Endothelial cell of umbilical vein (primary cell): ENCODE data around the gene CD58. TPM values are rescaled to one million over a fixed set of nuclear protein-coding genes. Genes with fewer than 3 reads are reported as not detected.

Experiments
- BruUV-seq: library from RNA; stranded (reverse); fragments of 400-500 nt; replicated peaks from 2 replicates; lab custom pipeline; 2021; lab: Mats Ljungman, UMichigan
- CTCF ChIA-PET: fragments of 300-600, 350-600 bp; sonication (Branson Sonifier 250); formaldehyde crosslinking; loops from one replicate; lab custom pipeline; 2021; ENCODE audit warnings: antibody characterized with exemption, inconsistent platforms; lab: Charles Lee
- POLR2A ChIA-PET: fragments of 300-600, 350-600 bp; sonication (Branson Sonifier 250); formaldehyde crosslinking; loops from one replicate; lab custom pipeline; 2021; ENCODE audit warnings: antibody characterized with exemption, inconsistent platforms; lab: Charles Lee
- DNase-seq: peaks from one replicate; pipeline ENCODE4 v3.0.0-alpha.2; 2011; ENCODE audit warnings: low read depth, low spot score
- FAIRE-seq: peaks from 2 replicates; lab custom pipeline; 2011; peaks lifted over from hg19 to GRCh38; lab: Jason Lieb, UNC
- H2AFZ ChIP-seq: 2 replicates; pipeline ENCODE4 v1.6.0; 2012; ENCODE audit warnings: low read depth, low read length, control low read depth, inconsistent platforms
- H3K27ac ChIP-seq: 2 replicates; pipeline ENCODE4 v1.5.1; 2011; ENCODE audit warnings: low read depth, mild to moderate bottlenecking, control low read depth, low read length, moderate library complexity; ENCODE audit not compliant: insufficient read depth
- H3K27me3 ChIP-seq, 2 experiments: 2 replicates each; pipeline versions ENCODE4 v1.6.0 to v1.6.1; 2011; ENCODE audit warnings: low read length in 2 of 2, mixed read lengths in 1 of 2; ENCODE audit not compliant: control insufficient read depth in 2 of 2, insufficient read depth in 2 of 2
- H3K36me3 ChIP-seq, 2 experiments: 2 replicates in 1 of 2; 3 replicates in 1 of 2; pipeline ENCODE4 v1.5.1; 2011; ENCODE audit warnings: low read length in 2 of 2, mild to moderate bottlenecking in 1 of 2, moderate library complexity in 1 of 2; ENCODE audit not compliant: control insufficient read depth in 2 of 2, insufficient read depth in 2 of 2; ENCODE audit errors: extremely low read depth in 1 of 2
- H3K4me1 ChIP-seq: 3 replicates; pipeline ENCODE4 v1.5.1; 2011; ENCODE audit warnings: mild to moderate bottlenecking, low read length; ENCODE audit not compliant: control insufficient read depth, insufficient read depth; ENCODE audit errors: extremely low read depth
- H3K4me2 ChIP-seq: 2 replicates; pipeline ENCODE4 v1.6.1; 2011; ENCODE audit warnings: low read length, control low read depth, mixed read lengths; ENCODE audit not compliant: insufficient read depth
- H3K4me3 ChIP-seq, 3 experiments: fragments of 200-600 bp in 1 of 3; sonication (generic), shearing (Covaris generic) in 1 of 3; replicated peaks in 1 of 3; 2 replicates each; pipeline ENCODE4 v1.5.1; 2011 to 2016; ENCODE audit warnings: control low read depth in 3 of 3, low read length in 3 of 3, mild to moderate bottlenecking in 2 of 3, inconsistent platforms in 1 of 3, low read depth in 1 of 3, moderate library complexity in 1 of 3; ENCODE audit not compliant: insufficient read depth in 1 of 3
- H3K79me2 ChIP-seq: 2 replicates; pipeline ENCODE4 v1.6.0; 2012; ENCODE audit warnings: low read length, inconsistent platforms; ENCODE audit not compliant: control insufficient read depth, insufficient read depth
- H3K9ac ChIP-seq: replicated peaks from 2 replicates; pipeline ENCODE3; 2011; ENCODE audit warnings: low read length, control low read depth; ENCODE audit not compliant: insufficient read depth; ENCODE audit errors: extremely low read depth
- H3K9me1 ChIP-seq: replicated peaks from 3 replicates; pipeline ENCODE4 v1.6.0; 2011; ENCODE audit warnings: mild to moderate bottlenecking, low read length; ENCODE audit not compliant: control insufficient read depth, insufficient read depth; ENCODE audit errors: extremely low read depth
- H3K9me3 ChIP-seq: replicated peaks from 2 replicates; pipeline ENCODE4 v1.5.1; 2012; ENCODE audit warnings: low read length, inconsistent platforms; ENCODE audit not compliant: control insufficient read depth, insufficient read depth
- H4K20me1 ChIP-seq: replicated peaks from 2 replicates; pipeline ENCODE3; 2011; ENCODE audit warnings: mild to moderate bottlenecking, low read length; ENCODE audit not compliant: control insufficient read depth, insufficient read depth; ENCODE audit errors: extremely low read depth
- EZH2 ChIP-seq: IDR thresholded peaks from 2 replicates; pipeline ENCODE4 v1.6.1; 2012; ENCODE audit warnings: borderline replicate concordance, low read depth, mild to moderate bottlenecking, moderate library complexity, low read length, inconsistent platforms; ENCODE audit not compliant: severe bottlenecking
- FOS ChIP-seq: IDR thresholded peaks from 2 replicates; pipeline ENCODE4 v1.6.1; 2011; ENCODE audit warnings: mild to moderate bottlenecking, low read length, moderate library complexity, borderline replicate concordance; ENCODE audit not compliant: insufficient read depth
- GATA2 ChIP-seq: IDR thresholded peaks from 2 replicates; pipeline ENCODE4 v1.7.0; 2011; ENCODE audit warnings: low read depth, mild to moderate bottlenecking, moderate library complexity, mixed read lengths, low read length; ENCODE audit not compliant: insufficient read length, insufficient read depth
- JUN ChIP-seq: IDR thresholded peaks from 2 replicates; pipeline ENCODE4 v1.6.1; 2011; ENCODE audit warnings: borderline replicate concordance, low read depth; ENCODE audit not compliant: insufficient read length, insufficient read depth
- MYC ChIP-seq: IDR thresholded peaks from one replicate; pipeline ENCODE4 v1.6.1; 2011; ENCODE audit warnings: mild to moderate bottlenecking, low read depth, low read length
- POLR2A ChIP-seq: IDR thresholded peaks from 2 replicates; pipeline ENCODE4 v1.6.1; 2012; ENCODE audit warnings: low read depth, mild to moderate bottlenecking, control low read depth, low read length
- POLR2AphosphoS5 ChIP-seq: IDR thresholded peaks from 2 replicates; pipeline ENCODE4 v1.6.1; 2012; ENCODE audit warnings: low read depth, mild to moderate bottlenecking, control low read depth, low read length, moderate library complexity; ENCODE audit not compliant: insufficient read depth
- dilution Hi-C: fragments of 300-500 bp; cut with MboI; formaldehyde crosslinking; loops from one replicate; pipeline ENCODE4 v1.15.0; 2019; ENCODE audit warnings: low sequenced_read_pairs; ENCODE audit not compliant: extremely low pct_ligation_motif_present
- intact Hi-C: fragments of 100-400 bp; cut with micrococcal nuclease; formaldehyde crosslinking; loops from one replicate; pipeline ENCODE4 v1.10.0; 2022
- polyA plus RNA-seq, 4 experiments: library from polyadenylated mRNA; depleted of rRNA in 3 of 4; stranded (reverse) in 3 of 4; unstranded in 1 of 4; fragments of >200 nt; gene quantifications; 2 replicates each; pipeline versions ENCODE4 v1.2.1 to v1.2.3, GENCODE V29; 2011 to 2012; ENCODE audit warnings: missing spikeins in 1 of 4
- total RNA-seq: library from RNA; stranded (reverse); gene quantifications from 2 replicates; pipeline ENCODE4 v1.2.3, GENCODE V29; 2021
- TF ChIP-seq, protein P1 (sequence below), 2 donors: IDR thresholded peaks; 1 replicate in 1 of 2; 2 replicates in 1 of 2; pipeline ENCODE4 v1.5.1; 2011; ENCODE audit warnings: low read length in 2 of 2, mild to moderate bottlenecking in 2 of 2, moderate library complexity in 2 of 2, control low read depth in 1 of 2, inconsistent platforms in 1 of 2, low read depth in 1 of 2; ENCODE audit not compliant: insufficient read depth in 1 of 2; ENCODE audit errors: extremely low read depth in 1 of 2
- TF ChIP-seq, protein P2 (sequence below): IDR thresholded peaks from 2 replicates; pipeline ENCODE4 v1.6.1; 2011; ENCODE audit not compliant: insufficient read depth, insufficient read length

Gene CD58
- total and polyA plus RNA-seq, 2 donors (not counting 3 experiments of a cell fraction or from before 2014, with no cell fraction given) = 9.8 to 12.7 TPM

DNA sequence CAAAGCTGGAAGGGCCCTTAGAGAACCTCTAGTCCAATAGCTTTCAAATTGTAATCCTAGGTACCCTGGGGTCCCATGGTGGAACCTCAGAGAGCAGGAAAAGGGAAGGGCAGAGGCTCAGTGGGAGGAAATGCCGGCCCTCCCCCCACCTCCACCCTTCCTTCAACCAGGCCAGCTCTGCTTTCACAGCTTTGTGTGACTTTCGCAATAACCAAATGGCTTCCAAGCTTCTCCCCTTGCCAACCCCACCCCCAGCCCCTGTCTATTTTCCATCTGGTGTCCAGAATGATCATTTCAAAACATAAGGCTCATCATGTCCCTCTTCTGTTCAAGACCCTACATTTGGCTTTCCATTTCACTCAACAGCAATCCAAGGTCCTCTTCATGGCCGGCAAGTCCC is 74.4 kb downstream of the CD58 start:
- BruUV-seq = no TSS peak
- Histone ChIP-seq H3K27ac (no peak overlapping the region), H3K9ac (no peak overlapping the region), H3K9me3 (no peaks in the 10 kb centered on the region), H3K9me1 (no peaks in the 10 kb centered on the region), H3K79me2 (no peaks in the 10 kb centered on the region), H4K20me1 (no peaks in the 10 kb centered on the region), H3K4me1 (peaks cover 5% of the 10 kb centered on the region), H2AFZ (no peak overlapping the region), H3K36me3 (no peaks in the 10 kb centered on the region), H3K4me3 (no peak overlapping the region), H3K27me3 (no peaks in the 10 kb centered on the region), H3K4me2 (no peak overlapping the region)
- dilution Hi-C loops = loop anchor here (25.0 kb wide), 1 partner anchor 109 kb away; no protein-coding TSS in a partner anchor
- DNase-seq = no peak
- FAIRE-seq = no peak
- intact Hi-C loops = loop anchor here (5.0 kb wide), 1 partner anchor 264 kb away; no protein-coding TSS in a partner anchor
- CTCF ChIA-PET = interaction anchor here (0.8 to 11.4 kb wide), 3 partner anchors 11 to 356 kb away, joined by 3 to 479 read pairs (median 13); no protein-coding TSS in a partner anchor
- POLR2A ChIA-PET = no interaction called here
- TF ChIP-seq, protein P1, sequence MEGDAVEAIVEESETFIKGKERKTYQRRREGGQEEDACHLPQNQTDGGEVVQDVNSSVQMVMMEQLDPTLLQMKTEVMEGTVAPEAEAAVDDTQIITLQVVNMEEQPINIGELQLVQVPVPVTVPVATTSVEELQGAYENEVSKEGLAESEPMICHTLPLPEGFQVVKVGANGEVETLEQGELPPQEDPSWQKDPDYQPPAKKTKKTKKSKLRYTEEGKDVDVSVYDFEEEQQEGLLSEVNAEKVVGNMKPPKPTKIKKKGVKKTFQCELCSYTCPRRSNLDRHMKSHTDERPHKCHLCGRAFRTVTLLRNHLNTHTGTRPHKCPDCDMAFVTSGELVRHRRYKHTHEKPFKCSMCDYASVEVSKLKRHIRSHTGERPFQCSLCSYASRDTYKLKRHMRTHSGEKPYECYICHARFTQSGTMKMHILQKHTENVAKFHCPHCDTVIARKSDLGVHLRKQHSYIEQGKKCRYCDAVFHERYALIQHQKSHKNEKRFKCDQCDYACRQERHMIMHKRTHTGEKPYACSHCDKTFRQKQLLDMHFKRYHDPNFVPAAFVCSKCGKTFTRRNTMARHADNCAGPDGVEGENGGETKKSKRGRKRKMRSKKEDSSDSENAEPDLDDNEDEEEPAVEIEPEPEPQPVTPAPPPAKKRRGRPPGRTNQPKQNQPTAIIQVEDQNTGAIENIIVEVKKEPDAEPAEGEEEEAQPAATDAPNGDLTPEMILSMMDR (IDR thresholded peaks at IDR 0.05; ENCODE audit: extremely low read depth in 1 of 2, insufficient read depth in 1 of 2, low read depth in 1 of 2, low read length in 2 of 2) = no peak
- TF ChIP-seq MYC (no peak), FOS (no peak), POLR2AphosphoS5 (no peak), EZH2 (no peak), GATA2 (no peak), POLR2A (no peak), JUN (no peak)
- TF ChIP-seq, protein P2, sequence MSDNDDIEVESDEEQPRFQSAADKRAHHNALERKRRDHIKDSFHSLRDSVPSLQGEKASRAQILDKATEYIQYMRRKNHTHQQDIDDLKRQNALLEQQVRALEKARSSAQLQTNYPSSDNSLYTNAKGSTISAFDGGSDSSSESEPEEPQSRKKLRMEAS = no peak
